GM23248 (cell line): ENCODE results near the gene VPS37B. TPM values are rescaled to one million over a fixed set of nuclear protein-coding genes. Genes with fewer than 3 reads are reported as not detected.

Experiments
- DNase-seq: peaks from one replicate; pipeline ENCODE4 v3.0.0-alpha.2; 2015
- H2AFZ ChIP-seq: fragments of 200-600 bp; sonication (generic); 2 replicates; pipeline ENCODE4 v1.6.1; 2016; ENCODE audit warnings: antibody characterized with exemption
- H3F3A ChIP-seq: fragments of 200-600 bp; sonication (generic); 2 replicates; pipeline ENCODE4 v1.6.1; 2016; ENCODE audit warnings: mild to moderate bottlenecking, antibody characterized with exemption, mixed run types; ENCODE audit not compliant: insufficient read depth
- H3K27ac ChIP-seq: fragments of 200-600 bp; sonication (generic); 2 replicates; pipeline ENCODE4 v1.5.1; 2016; ENCODE audit warnings: mild to moderate bottlenecking
- H3K27me3 ChIP-seq: fragments of 200-600 bp; sonication (generic); replicated peaks from 2 replicates; pipeline ENCODE4 v1.6.1; 2016; ENCODE audit warnings: mild to moderate bottlenecking; ENCODE audit not compliant: insufficient read depth
- H3K36me3 ChIP-seq: fragments of 200-600 bp; sonication (generic); 2 replicates; pipeline ENCODE4 v1.6.1; 2016; ENCODE audit warnings: low read depth, mild to moderate bottlenecking
- H3K4me1 ChIP-seq: fragments of 200-600 bp; sonication (generic); 2 replicates; pipeline ENCODE4 v1.6.1; 2016; ENCODE audit warnings: mild to moderate bottlenecking; ENCODE audit not compliant: insufficient read depth
- H3K4me2 ChIP-seq: fragments of 200-600 bp; sonication (generic); one replicate; pipeline ENCODE4 v1.6.1; 2016; ENCODE audit warnings: mild to moderate bottlenecking; ENCODE audit not compliant: unreplicated experiment
- H3K4me3 ChIP-seq: fragments of 200-600 bp; sonication (generic); 2 replicates; pipeline ENCODE4 v1.5.1; 2016; ENCODE audit warnings: mild to moderate bottlenecking
- H3K79me2 ChIP-seq: fragments of 200-600 bp; sonication (generic); 2 replicates; pipeline ENCODE4 v1.6.1; 2016; ENCODE audit warnings: mild to moderate bottlenecking; ENCODE audit not compliant: insufficient read depth
- H3K9ac ChIP-seq: fragments of 200-600 bp; sonication (generic); 2 replicates; pipeline ENCODE4 v1.6.1; 2016; ENCODE audit warnings: mild to moderate bottlenecking
- H3K9me2 ChIP-seq: fragments of 200-600 bp; sonication (generic); 2 replicates; pipeline ENCODE4 v1.6.1; 2016; ENCODE audit warnings: mixed run types, mild to moderate bottlenecking, moderate library complexity; ENCODE audit not compliant: insufficient read depth
- H3K9me3 ChIP-seq: fragments of 200-600 bp; sonication (generic); one replicate; pipeline ENCODE4 v1.6.1; 2017; ENCODE audit warnings: low read depth
- H4K20me1 ChIP-seq: fragments of 200-600 bp; sonication (generic); 2 replicates; pipeline ENCODE4 v1.6.0; 2016; ENCODE audit not compliant: insufficient read depth
- EZH2 ChIP-seq: fragments of 200-600 bp; sonication (generic); IDR thresholded peaks from 2 replicates; pipeline ENCODE4 v1.6.1; 2018; ENCODE audit warnings: antibody characterized with exemption, mild to moderate bottlenecking; ENCODE audit not compliant: insufficient read depth, poor library complexity, severe bottlenecking
- EZH2phosphoT487 ChIP-seq: fragments of 200-600 bp; sonication (generic); IDR thresholded peaks from 2 replicates; pipeline ENCODE4 v1.6.1; 2018; ENCODE audit warnings: antibody characterized with exemption, moderate library complexity, mild to moderate bottlenecking, low read depth; ENCODE audit not compliant: insufficient read depth
- WGBS, 2 experiments: methylation state at CpG; one replicate each; pipeline ENCODE4 v1.1.6; 2015 to 2017; ENCODE audit warnings: low lambda C conversion rate in 2 of 2, low coverage in 1 of 2; ENCODE audit errors: missing lambda C conversion rate in 2 of 2; 5-methylcytosine and 5-hydroxymethylcytosine counted together
- in situ Hi-C: fragments of 300-500 bp; cut with MboI; formaldehyde crosslinking; loops from 2 replicates; pipeline ENCODE4 v1.15.0; 2020
- polyA plus RNA-seq: library from polyadenylated mRNA; unstranded; fragments of >200 nt; fragmentation: Nextera tagmentation; extraction: Ambion mirVana; gene quantifications from 2 replicates; pipeline ENCODE4 v1.2.1, GENCODE V29; 2016
- total RNA-seq: library from RNA; depleted of rRNA; stranded (reverse); fragments of >200 nt; shearing (Covaris generic); gene quantifications from 2 replicates; pipeline ENCODE4 v1.2.3, GENCODE V29; 2014

Gene VPS37B
- total and polyA plus RNA-seq, 2 experiments from 2014 or later, result 19.1 to 31.3 TPM

DNA sequence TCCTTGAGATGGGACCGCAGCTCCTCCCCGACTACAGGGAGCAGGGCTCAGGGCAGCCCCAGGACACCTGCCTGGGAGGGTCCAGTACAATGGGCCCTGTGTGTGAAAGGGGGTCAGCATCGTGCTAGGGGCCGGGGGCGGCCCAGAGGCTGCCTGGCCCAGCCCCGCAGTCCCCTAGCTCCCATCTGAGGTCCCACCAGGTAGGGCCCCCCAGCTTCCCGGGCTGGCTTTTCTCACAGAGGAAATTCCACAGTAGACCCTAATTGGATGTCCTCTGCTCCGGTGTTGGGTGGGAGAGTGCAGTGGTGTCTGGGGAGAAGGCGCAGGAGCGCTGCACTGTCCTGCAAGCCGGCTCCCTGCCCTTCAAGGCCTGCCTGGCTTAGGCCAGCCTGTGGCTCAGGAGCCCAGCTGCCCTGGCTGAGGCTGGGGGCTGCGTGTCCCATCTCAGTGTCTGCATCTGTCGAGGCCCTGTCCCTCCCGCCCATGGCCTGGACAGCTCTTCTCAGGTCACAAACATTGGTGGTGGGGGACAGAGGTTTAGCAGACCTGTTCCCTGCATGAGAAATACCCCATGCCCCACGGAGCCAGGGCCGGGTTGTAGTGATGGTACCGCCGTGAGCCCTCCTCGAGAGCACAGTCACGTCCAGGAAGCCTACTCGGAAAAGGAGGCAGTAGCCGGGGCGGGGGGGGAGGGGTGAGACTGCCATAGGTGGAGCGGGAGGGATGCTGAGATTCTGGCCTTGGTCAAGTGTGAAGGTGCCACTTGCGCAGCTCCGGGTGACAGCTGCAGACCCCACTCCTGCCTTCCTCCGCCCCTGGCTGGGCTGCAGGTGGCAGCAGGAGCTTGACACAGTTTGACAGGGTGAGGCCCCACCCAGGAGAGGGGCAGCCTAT is 49.1 kb downstream of the VPS37B start:
- WGBS, 2 experiments, result 84 to 86% methylated on average over 25 of the region's 27 CpGs
- Histone ChIP-seq H2AFZ (no peak overlapping the region), H3K4me3 (no peak overlapping the region), H3K36me3 (no peaks in the 10 kb centered on the region), H4K20me1 (no peaks in the 10 kb centered on the region), H3K4me2 (no peak overlapping the region), H3F3A (peaks cover 4% of the 10 kb centered on the region), H3K9me3 (no peaks in the 10 kb centered on the region), H3K27me3 (no peaks in the 10 kb centered on the region), H3K9ac (no peak overlapping the region), H3K9me2 (no peaks in the 10 kb centered on the region), H3K4me1 (peaks cover 6% of the 10 kb centered on the region), H3K27ac (no peak overlapping the region), H3K79me2 (no peaks in the 10 kb centered on the region)
- no peak for DNase-seq
- TF ChIP-seq EZH2phosphoT487, result no peak
- no peak for TF ChIP-seq EZH2
- in situ Hi-C loops, result no loop called here

- WGBS, 2 experiments, result 86 to 92% methylated on average over 14 of the region's 14 CpGs
- H3K4me3 ChIP-seq, result no peak overlapping the region
- no peaks in the 10 kb centered on the region for H3F3A ChIP-seq
- H3K9me3 ChIP-seq, result no peaks in the 10 kb centered on the region
- H3K4me2 ChIP-seq, result no peak overlapping the region
- H3K9me2 ChIP-seq, result no peaks in the 10 kb centered on the region
- no peaks in the 10 kb centered on the region for H3K36me3 ChIP-seq
- no peak overlapping the region for H3K9ac ChIP-seq
- in situ Hi-C loops, result no loop called here
- H3K27ac ChIP-seq, result no peak overlapping the region
- no peaks in the 10 kb centered on the region for H4K20me1 ChIP-seq
- no peaks in the 10 kb centered on the region for H3K27me3 ChIP-seq
- TF ChIP-seq EZH2phosphoT487 (no peak), EZH2 (no peak)
- no peak for DNase-seq
- H3K4me1 ChIP-seq, result peaks cover 10% of the 10 kb centered on the region
- no peaks in the 10 kb centered on the region for H3K79me2 ChIP-seq
- H2AFZ ChIP-seq, result no peak overlapping the region
These were observed 49.9 kb downstream of the VPS37B start for GRCh38 chr12:122845865-122846621.

DNA sequence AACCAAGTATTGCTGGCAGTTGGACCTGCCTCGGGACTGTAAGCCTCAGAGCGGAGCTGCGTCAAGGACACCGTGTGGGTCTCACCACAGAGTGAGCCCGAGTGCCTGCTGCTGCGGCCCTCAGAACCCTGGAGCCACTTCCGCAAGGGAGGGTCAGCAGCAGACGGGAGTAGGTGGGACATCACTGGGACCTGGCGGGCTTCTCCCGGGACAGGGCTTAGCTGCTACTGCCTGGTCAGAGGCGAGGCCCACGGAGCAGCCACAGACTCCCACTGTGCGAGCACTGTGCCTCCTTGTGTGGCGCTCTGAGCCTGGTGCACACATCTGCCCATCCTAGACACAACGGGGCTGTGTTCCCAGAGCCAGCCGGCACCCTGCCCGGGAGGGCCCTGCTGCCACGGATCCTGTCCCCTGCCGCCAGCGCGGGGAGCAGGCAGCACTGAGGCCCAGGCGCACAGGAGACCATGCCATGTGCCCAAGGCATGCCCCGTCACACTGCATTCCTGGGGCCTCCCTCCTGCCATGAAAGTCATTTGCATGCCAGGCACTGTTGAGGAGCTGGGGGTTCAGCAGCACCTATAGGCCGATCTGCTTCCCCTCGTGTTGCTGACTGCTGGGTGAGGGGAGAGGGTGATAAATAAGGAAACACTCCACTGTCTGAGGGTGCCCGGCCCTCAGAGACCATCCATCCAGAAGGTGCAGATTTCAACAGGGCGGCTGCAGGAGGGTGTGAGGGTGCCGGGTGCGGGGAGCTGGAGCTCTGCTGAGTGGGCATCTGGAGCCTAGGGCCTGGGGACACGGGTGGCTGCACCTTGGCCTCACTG is 50.7 kb downstream of the VPS37B start:
- H3K4me3 ChIP-seq, result no peak overlapping the region
- no peak overlapping the region for H2AFZ ChIP-seq
- H4K20me1 ChIP-seq, result no peaks in the 10 kb centered on the region
- WGBS, 2 experiments, result 86 to 89% methylated on average over 24 to 30 of the region's 30 CpGs
- in situ Hi-C loops, result no loop called here
- peaks cover 5% of the 10 kb centered on the region; the same call in 1 of the 2 replicates for H3F3A ChIP-seq
- no peaks in the 10 kb centered on the region for H3K27me3 ChIP-seq
- no peak overlapping the region for H3K4me2 ChIP-seq
- no peaks in the 10 kb centered on the region for H3K79me2 ChIP-seq
- no peak for DNase-seq
- H3K9ac ChIP-seq, result no peak overlapping the region
- H3K4me1 ChIP-seq, result peaks cover 18% of the 10 kb centered on the region
- no peaks in the 10 kb centered on the region for H3K36me3 ChIP-seq
- no peak for TF ChIP-seq EZH2phosphoT487
- TF ChIP-seq EZH2, result no peak
- H3K9me3 ChIP-seq, result no peaks in the 10 kb centered on the region
- H3K27ac ChIP-seq, result no peak overlapping the region
- no peaks in the 10 kb centered on the region for H3K9me2 ChIP-seq

DNA sequence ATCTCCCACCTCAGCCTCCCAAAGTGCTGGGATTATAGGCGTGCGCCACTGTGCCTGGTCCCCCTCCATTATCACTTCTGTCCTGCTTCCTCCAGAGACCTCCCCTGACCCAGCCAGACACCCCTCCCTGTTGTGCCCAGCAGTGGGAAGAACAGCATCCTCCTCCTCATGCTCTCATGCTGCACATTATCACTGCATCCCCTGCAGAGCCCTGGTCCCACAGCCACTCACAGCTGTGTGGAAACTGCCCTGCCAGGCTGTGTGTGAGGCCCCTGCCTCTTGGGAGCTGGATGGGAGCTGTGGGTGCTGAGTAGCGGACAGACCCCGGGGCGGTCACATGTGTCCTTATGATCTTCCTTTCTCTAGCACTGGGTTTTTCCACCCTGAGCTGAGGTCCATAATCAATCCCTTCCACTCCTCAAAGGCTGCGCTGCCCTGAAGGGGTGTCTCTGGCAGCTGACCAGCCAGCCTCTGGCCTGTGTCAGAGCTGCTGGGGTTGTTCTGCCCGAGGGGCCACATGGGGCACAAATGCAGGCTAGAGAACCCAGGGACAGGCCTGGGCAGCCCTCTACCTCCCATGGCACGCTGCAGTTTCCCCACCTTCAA is 51.5 kb downstream of the VPS37B start:
- TF ChIP-seq EZH2phosphoT487 (no peak), EZH2 (no peak)
- Histone ChIP-seq H3K9me3 (no peaks in the 10 kb centered on the region), H3F3A (peaks cover 7% of the 10 kb centered on the region; the same call in 1 of the 2 replicates), H3K4me1 (peaks cover 21% of the 10 kb centered on the region), H2AFZ (no peak overlapping the region), H3K27ac (no peak overlapping the region), H3K79me2 (no peaks in the 10 kb centered on the region), H3K9ac (no peak overlapping the region), H3K4me2 (no peak overlapping the region), H3K36me3 (no peaks in the 10 kb centered on the region), H4K20me1 (no peaks in the 10 kb centered on the region), H3K27me3 (no peaks in the 10 kb centered on the region), H3K4me3 (no peak overlapping the region), H3K9me2 (no peaks in the 10 kb centered on the region)
- DNase-seq, result no peak
- WGBS, 2 experiments, result 85 to 92% methylated on average over 8 of the region's 8 CpGs
- in situ Hi-C loops, result no loop called here
